HG03159 (cell line): ENCODE measurements around the gene FKBP2.

Experiments used
- ATAC-seq: cut with Tn5 transposase; IDR thresholded peaks from one replicate; pipeline ENCODE4 v1.9.1; 2021; ENCODE audit warnings: mild to moderate bottlenecking, moderate library complexity; ENCODE audit not compliant: unreplicated experiment

Gene FKBP2

GRCh38 chr11:64232182-64232966 lies 8.5 kb upstream of the FKBP2 start:
- ATAC-seq, result no peak

GRCh38 chr11:64232967-64233315 lies 8.0 kb upstream of the FKBP2 start:
- no peak for ATAC-seq

DNA sequence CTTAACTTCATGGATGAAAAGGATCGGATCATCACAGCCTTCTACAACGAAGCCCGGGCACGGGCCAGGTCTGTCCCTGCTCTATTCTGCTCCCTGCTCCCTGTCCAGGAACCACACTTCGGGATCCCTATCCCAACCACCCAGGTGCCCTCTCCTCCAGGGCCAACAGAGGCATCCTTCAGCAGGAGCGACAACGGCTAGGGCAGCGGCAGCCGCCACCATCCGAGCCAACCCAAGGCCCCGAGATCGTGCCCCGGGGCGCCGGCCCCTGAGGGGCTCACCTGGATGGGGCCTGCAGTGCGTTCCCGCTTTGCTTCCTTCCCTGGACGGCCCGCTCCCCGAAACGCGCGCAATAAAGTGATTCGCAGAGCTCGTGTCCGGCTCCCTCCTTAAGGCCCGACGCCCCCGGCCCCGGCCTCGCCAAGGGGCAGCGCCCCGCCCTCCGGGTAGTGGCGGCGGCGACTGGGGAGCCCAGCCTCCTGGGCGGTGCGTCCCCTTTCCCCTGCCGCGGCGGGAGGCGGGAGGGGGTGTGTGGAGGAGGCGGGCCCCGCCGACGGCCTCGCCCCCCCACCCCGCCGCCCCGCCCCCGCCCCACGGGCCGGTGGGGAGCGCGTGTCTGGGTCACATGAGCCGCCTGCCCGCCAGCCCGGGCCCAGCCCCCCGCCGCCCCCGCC lies 6.8 kb upstream of the FKBP2 start, which contains the start of gene VEGFB:
Gene VEGFB (plus strand): TSS at position 672 of the 674 bp plus-strand sequence. CDS start 250 bp downstream, outside the sequence.
- no peak for ATAC-seq

GRCh38 chr11:64234647-64235379 lies 6.1 kb upstream of the FKBP2 start:
- no peak for ATAC-seq

- no peak for ATAC-seq
These were observed 5.3 kb upstream of the FKBP2 start for GRCh38 chr11:64235437-64236161.

GRCh38 chr11:64237484-64237951 lies 3.4 kb upstream of the FKBP2 start:
- ATAC-seq, result no peak

DNA sequence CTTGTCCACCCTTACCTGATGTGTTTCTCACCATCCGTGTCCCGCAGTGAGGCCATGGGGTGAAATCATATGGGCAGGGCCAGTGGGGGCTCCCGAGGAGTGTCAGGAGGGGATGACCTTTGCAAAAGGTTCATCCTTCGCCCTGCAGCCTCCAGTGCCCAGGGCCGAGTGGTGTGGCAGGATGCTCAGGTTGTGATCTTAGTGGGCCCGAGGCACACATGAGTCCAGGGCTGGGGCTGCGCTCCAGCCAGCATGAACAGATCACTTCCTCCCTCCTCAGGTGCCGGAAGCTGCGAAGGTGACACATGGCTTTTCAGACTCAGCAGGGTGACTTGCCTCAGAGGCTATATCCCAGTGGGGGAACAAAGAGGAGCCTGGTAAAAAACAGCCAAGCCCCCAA lies 2.8 kb upstream of the FKBP2 start:
- no peak for ATAC-seq

- no peak for ATAC-seq
These were observed 1.9 kb upstream of the FKBP2 start for GRCh38 chr11:64238999-64239398.

- ATAC-seq, result peak; percentile 7
These were observed 1.0 kb upstream of the FKBP2 start for GRCh38 chr11:64239662-64240434.

DNA sequence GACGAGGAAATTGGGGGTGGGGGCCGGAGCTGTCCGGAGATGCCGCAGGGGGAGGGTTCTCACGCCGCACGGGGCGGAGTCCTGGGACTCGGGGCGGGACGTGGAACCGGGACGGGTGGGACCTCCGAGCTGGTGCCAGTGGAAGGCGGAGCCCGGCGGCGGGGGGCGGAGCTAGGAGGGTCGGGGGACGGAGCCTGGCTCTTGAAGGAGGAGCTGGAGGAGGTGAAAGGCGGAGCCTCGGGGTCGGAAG lies 271 bp downstream of the FKBP2 start:
- peak; percentile 56 for ATAC-seq

- peak; percentile 57 for ATAC-seq
These were observed 838 bp downstream of the FKBP2 start for GRCh38 chr11:64241491-64242374.

GRCh38 chr11:64243236-64243854 lies 2.5 kb downstream of the FKBP2 start:
- no peak for ATAC-seq

- ATAC-seq, result no peak
These were observed 3.2 kb downstream of the FKBP2 start for GRCh38 chr11:64244107-64244506.

- ATAC-seq, result no peak
These were observed 4.1 kb downstream of the FKBP2 start for GRCh38 chr11:64244966-64245365.

DNA sequence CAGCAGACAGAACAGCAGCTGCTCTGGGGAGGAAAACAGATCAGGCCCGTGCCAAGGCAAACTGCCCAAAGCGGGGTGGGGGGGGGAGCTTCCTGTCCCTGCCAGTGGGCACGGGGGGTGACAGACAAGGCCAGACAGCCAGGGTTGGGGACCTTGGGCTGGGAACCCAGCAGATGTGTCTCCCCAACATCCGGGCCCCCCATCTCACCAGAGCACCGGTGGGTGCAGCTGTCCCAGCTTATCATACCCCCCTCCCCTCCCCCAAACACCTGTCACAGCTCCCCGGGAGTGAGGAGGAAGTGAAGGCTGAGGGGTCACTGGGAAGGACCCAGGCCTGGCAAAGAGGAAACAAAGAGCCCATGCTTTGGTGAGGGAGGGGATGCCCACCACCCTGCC lies 4.5 kb downstream of the FKBP2 start:
- ATAC-seq, result no peak

DNA sequence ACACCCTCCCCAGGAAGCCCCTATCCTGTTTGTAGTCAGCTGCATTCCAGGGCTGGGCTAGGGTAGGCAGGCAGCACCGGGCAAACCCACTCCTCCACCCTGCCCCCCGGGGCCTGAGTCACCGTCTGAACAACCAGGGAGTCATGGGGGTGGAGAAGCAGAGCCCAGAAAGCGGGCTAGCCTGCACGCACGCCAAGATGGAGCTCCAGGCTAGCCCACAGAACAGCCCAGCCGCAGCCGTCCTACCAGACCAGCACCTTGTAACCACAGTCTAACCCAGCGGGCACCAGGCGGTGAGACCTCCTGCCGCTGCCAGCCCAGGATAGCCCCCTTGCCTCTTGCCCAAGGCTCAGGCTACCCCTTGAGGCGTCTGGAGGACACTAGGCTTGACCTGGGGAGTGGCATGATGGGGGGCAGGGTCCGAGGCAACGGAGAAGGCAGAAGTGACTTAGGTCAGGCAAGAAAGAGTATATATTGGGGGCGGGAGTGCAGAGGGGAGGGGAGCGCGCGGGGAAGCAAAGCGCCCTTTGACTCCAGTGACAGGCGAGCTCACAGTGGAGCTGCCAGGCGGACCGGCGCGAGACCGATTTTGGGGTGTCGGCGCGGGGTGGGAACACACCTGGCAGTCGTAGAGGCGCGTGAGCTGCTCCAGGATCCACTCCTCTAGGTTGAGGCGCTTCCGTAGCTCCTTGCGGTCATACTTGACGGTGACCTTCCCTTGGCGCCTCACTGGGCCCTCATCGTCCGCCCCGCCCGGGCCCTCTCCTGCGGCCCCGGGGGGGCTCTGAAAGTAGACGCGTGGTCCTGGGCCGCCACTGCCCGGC lies 5.1 kb downstream of the FKBP2 start:
- no peak for ATAC-seq

DNA sequence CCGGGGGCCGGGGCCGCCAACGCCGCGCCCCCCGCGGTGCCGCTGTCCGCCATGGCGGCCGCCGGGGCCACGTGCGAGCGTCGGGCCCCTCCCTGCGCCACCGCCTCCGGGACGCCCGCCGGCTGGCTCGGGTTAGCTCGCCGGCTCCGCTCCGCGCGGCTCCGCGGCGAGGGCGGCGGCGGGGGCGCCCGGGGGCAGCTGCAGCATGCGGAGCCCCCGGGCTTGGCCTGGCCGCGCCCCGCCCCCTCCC lies 5.7 kb downstream of the FKBP2 start:
- ATAC-seq, result peak; percentile 12

GRCh38 chr11:64246871-64247728 lies 6.2 kb downstream of the FKBP2 start, which contains the start of gene PPP1R14B:
TSS of gene PPP1R14B (minus strand) at chr11:64246943. CDS start at chr11:64246673, 270 bp downstream.
- ATAC-seq, result peak; percentile 42
